Testis (tissue), 3 donors: ENCODE results near the gene ASXL3. TPM values are rescaled to one million over a fixed set of nuclear protein-coding genes. Genes with fewer than 3 reads are reported as not detected.

Experiments
- DNase-seq: peaks from one replicate; pipeline ENCODE4 v3.0.0-alpha.2; 2019
- H3K27ac ChIP-seq, 2 donors: fragments of 200-600 bp; sonication (generic); one replicate each; pipeline ENCODE4 v1.5.1; 2019
- H3K27me3 ChIP-seq: fragments of 200-600 bp; sonication (generic); one replicate; pipeline ENCODE4 v1.5.1; 2019
- H3K36me3 ChIP-seq: fragments of 200-600 bp; sonication (generic); one replicate; pipeline ENCODE4 v1.5.1; 2017; ENCODE audit warnings: low read depth; ENCODE audit errors: missing control alignments
- H3K4me1 ChIP-seq: fragments of 200-600 bp; sonication (generic); one replicate; pipeline ENCODE4 v1.5.1; 2019
- H3K4me3 ChIP-seq, 2 donors: fragments of 200-600 bp; sonication (generic); one replicate each; pipeline ENCODE4 v1.5.1; 2017 to 2019
- H3K9me3 ChIP-seq: fragments of 200-600 bp; sonication (generic); one replicate; pipeline ENCODE4 v1.5.1; 2017
- CTCF ChIP-seq, 3 experiments: fragments of 450-650 bp in 2 of 3; fragments of 200-600 bp in 1 of 3; sonication (generic) in 1 of 3; IDR thresholded peaks; one replicate each; pipeline ENCODE4 v1.5.1; 2016 to 2019; ENCODE audit warnings: antibody characterized with exemption in 3 of 3, mild to moderate bottlenecking in 2 of 3, moderate library complexity in 1 of 3
- POLR2A ChIP-seq: fragments of 450-650 bp; IDR thresholded peaks from one replicate; pipeline ENCODE4 v1.6.1; 2017; ENCODE audit warnings: antibody characterized with exemption, mild to moderate bottlenecking, moderate library complexity
- WGBS, 2 donors: methylation state at CpG; one replicate each; pipeline ENCODE4 v1.1.5; 2018; 5-methylcytosine and 5-hydroxymethylcytosine counted together
- intact Hi-C: fragments of 100-400 bp; cut with DNase I; formaldehyde crosslinking; loops from one replicate; pipeline ENCODE4 v1.15.1; 2023; ENCODE audit warnings: low total_unique reads
- polyA plus RNA-seq: library from polyadenylated mRNA; stranded (reverse); fragments of 350-450 nt; fragmentation: Illumina TruSeq; extraction: RNeasy Lipid Tissue Mini Kit (QIAGEN cat#74804); gene quantifications from one replicate; pipeline ENCODE4 v1.2.3, GENCODE V29; 2014; ENCODE audit warnings: low read depth, low replicate concordance; ENCODE audit not compliant: insufficient read depth
- total RNA-seq, 2 donors: library from RNA; depleted of rRNA; stranded (reverse); fragments of >200 nt; gene quantifications; one replicate each; pipeline ENCODE4 v1.2.3, GENCODE V29; 2016

The ASXL3 gene
- total and polyA plus RNA-seq, 3 donors from 2014 or later = 15.4 to 18.0 (median 15.7) TPM

- no peak for TF ChIP-seq CTCF (IDR thresholded peaks at IDR 0.05)
- TF ChIP-seq POLR2A = no peak
- no peak overlapping the region for H3K4me3 ChIP-seq
- H3K36me3 ChIP-seq = no peaks in the 10 kb centered on the region
- H3K9me3 ChIP-seq = no peaks in the 10 kb centered on the region
- H3K4me1 ChIP-seq = no peaks in the 10 kb centered on the region
- 74 to 84% methylated on average over 3 of the region's 3 CpGs for WGBS, 2 donors
- no peaks in the 10 kb centered on the region for H3K27me3 ChIP-seq
- no peak overlapping the region for H3K27ac ChIP-seq
- intact Hi-C loops = no loop called here
- DNase-seq = no peak
These were observed 63.1 kb downstream of the ASXL3 start for GRCh38 chr18:33641141-33641540.

GRCh38 chr18:33644494-33644893, 66.5 kb downstream of the ASXL3 start:
- H3K27me3 ChIP-seq = no peaks in the 10 kb centered on the region
- no peak for TF ChIP-seq POLR2A
- no peak for TF ChIP-seq CTCF (IDR thresholded peaks at IDR 0.05)
- WGBS, 2 donors = 87 to 92% methylated on average over 2 of the region's 2 CpGs
- no peaks in the 10 kb centered on the region for H3K9me3 ChIP-seq
- no peak overlapping the region for H3K4me3 ChIP-seq
- no peak overlapping the region for H3K27ac ChIP-seq
- intact Hi-C loops = no loop called here
- no peaks in the 10 kb centered on the region for H3K36me3 ChIP-seq
- no peak for DNase-seq
- no peaks in the 10 kb centered on the region for H3K4me1 ChIP-seq

GRCh38 chr18:33647365-33647764, 69.3 kb downstream of the ASXL3 start:
- no peaks in the 10 kb centered on the region for H3K27me3 ChIP-seq
- H3K4me3 ChIP-seq = no peak overlapping the region
- TF ChIP-seq POLR2A = no peak
- no peak for TF ChIP-seq CTCF (IDR thresholded peaks at IDR 0.05)
- 93 to 100% methylated on average over 1 of the region's 1 CpG for WGBS, 2 donors
- H3K4me1 ChIP-seq = no peaks in the 10 kb centered on the region
- DNase-seq = no peak
- no peak overlapping the region for H3K27ac ChIP-seq
- intact Hi-C loops = no loop called here
- no peaks in the 10 kb centered on the region for H3K36me3 ChIP-seq
- H3K9me3 ChIP-seq = no peaks in the 10 kb centered on the region

- Histone ChIP-seq H3K27ac (no peak overlapping the region), H3K27me3 (no peaks in the 10 kb centered on the region), H3K36me3 (no peaks in the 10 kb centered on the region), H3K4me3 (no peak overlapping the region), H3K9me3 (no peaks in the 10 kb centered on the region), H3K4me1 (no peaks in the 10 kb centered on the region)
- TF ChIP-seq POLR2A = no peak
- TF ChIP-seq CTCF (IDR thresholded peaks at IDR 0.05) = no peak
- 32 to 52% methylated on average over 1 of the region's 1 CpG for WGBS, 2 donors
- intact Hi-C loops = no loop called here
- no peak for DNase-seq
These were observed 74.6 kb downstream of the ASXL3 start for GRCh38 chr18:33652635-33653034.

- DNase-seq = no peak
- no peaks in the 10 kb centered on the region for H3K27me3 ChIP-seq
- 51 to 58% methylated on average over 3 of the region's 3 CpGs for WGBS, 2 donors
- no peaks in the 10 kb centered on the region for H3K4me1 ChIP-seq
- no peaks in the 10 kb centered on the region for H3K36me3 ChIP-seq
- no peak for TF ChIP-seq POLR2A
- no peak for TF ChIP-seq CTCF (IDR thresholded peaks at IDR 0.05)
- intact Hi-C loops = no loop called here
- no peaks in the 10 kb centered on the region for H3K9me3 ChIP-seq
- H3K27ac ChIP-seq = no peak overlapping the region
- H3K4me3 ChIP-seq = no peak overlapping the region
These were observed 75.2 kb downstream of the ASXL3 start for GRCh38 chr18:33653231-33653630.
